Suprapubic skin (tissue), 4 donors: ENCODE data around the gene SORT1. TPM values are rescaled to one million over a fixed set of nuclear protein-coding genes. Genes with fewer than 3 reads are reported as not detected.

Source experiments
- DNase-seq, 2 donors: peaks; one replicate each; pipeline ENCODE4 v3.0.0-alpha.2; 2019; ENCODE audit warnings: low spot score in 2 of 2
- H3K27ac ChIP-seq: fragments of 200-600 bp; sonication (generic); one replicate; pipeline ENCODE4 v1.5.1; 2019
- H3K27me3 ChIP-seq: fragments of 200-600 bp; sonication (generic); one replicate; pipeline ENCODE4 v1.5.1; 2019
- H3K36me3 ChIP-seq: fragments of 200-600 bp; sonication (generic); one replicate; pipeline ENCODE4 v1.5.1; 2019
- H3K4me1 ChIP-seq: fragments of 200-600 bp; sonication (generic); one replicate; pipeline ENCODE4 v1.5.1; 2019
- H3K4me3 ChIP-seq: fragments of 200-600 bp; sonication (generic); one replicate; pipeline ENCODE4 v1.5.1; 2019; ENCODE audit warnings: mild to moderate bottlenecking
- H3K9me3 ChIP-seq: fragments of 200-600 bp; sonication (generic); one replicate; pipeline ENCODE4 v1.5.1; 2019
- EP300 ChIP-seq: sonication (generic); formaldehyde crosslinking; IDR thresholded peaks from one replicate; pipeline ENCODE4 v1.6.1; 2017; ENCODE audit warnings: antibody characterized with exemption
- POLR2A ChIP-seq, 2 donors: fragments of 450-650 bp; IDR thresholded peaks; one replicate each; pipeline ENCODE4 v1.6.1; 2017; ENCODE audit warnings: antibody characterized with exemption in 2 of 2, mild to moderate bottlenecking in 2 of 2, moderate library complexity in 2 of 2
- POLR2AphosphoS5 ChIP-seq, 3 donors: sonication (generic); formaldehyde crosslinking; IDR thresholded peaks; one replicate each; pipeline ENCODE4 v1.6.1; 2017; ENCODE audit warnings: antibody characterized with exemption in 3 of 3
- WGBS: methylation state at CpG from one replicate; pipeline ENCODE4 v1.1.5; 2018; 5-methylcytosine and 5-hydroxymethylcytosine counted together
- total RNA-seq, 4 donors: library from RNA; depleted of rRNA; stranded (reverse); fragments of >200 nt; gene quantifications; one replicate each; pipeline ENCODE4 v1.1.0, GENCODE V29; 2016
- TF ChIP-seq, protein P1 (sequence below), 2 donors: fragments of 200-600 bp in 1 of 2; fragments of 450-650 bp in 1 of 2; sonication (generic) in 1 of 2; IDR thresholded peaks; one replicate each; pipeline ENCODE4 v1.5.1; 2016 to 2019; ENCODE audit warnings: antibody characterized with exemption in 2 of 2, mild to moderate bottlenecking in 1 of 2, moderate library complexity in 1 of 2

SORT1 gene
- total RNA-seq, 4 donors from 2014 or later: 27.8 to 52.7 (median 34.5) TPM

DNA sequence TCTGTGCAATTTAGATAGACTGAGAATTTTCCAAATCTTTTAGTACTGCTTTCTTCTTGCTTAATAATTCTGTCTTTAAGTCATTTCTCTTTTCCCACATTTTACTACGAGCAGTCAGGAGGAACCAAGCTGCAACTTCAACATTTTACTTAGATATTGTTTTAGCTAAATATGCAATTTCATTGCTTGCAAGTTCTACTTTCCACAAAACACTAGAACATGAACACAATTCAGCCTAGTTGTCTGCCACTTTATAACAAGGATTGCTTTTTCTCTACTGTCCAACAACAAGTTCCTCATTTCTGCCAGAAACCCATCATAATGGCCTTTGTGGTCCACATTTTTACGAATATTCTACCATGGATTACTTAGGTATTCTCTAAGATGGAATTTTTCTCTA, 36.6 kb downstream of the SORT1 start:
- Histone ChIP-seq H3K27ac (no peak overlapping the region), H3K36me3 (no peaks in the 10 kb centered on the region), H3K4me3 (no peak overlapping the region), H3K9me3 (no peaks in the 10 kb centered on the region), H3K27me3 (no peaks in the 10 kb centered on the region), H3K4me1 (no peaks in the 10 kb centered on the region)
- 83% methylated on average over 2 of the region's 2 CpGs for WGBS
- TF ChIP-seq POLR2A (IDR thresholded peaks at IDR 0.05) (no peak), EP300 (no peak), POLR2AphosphoS5 (IDR thresholded peaks at IDR 0.05) (no peak)
- TF ChIP-seq, protein P1, sequence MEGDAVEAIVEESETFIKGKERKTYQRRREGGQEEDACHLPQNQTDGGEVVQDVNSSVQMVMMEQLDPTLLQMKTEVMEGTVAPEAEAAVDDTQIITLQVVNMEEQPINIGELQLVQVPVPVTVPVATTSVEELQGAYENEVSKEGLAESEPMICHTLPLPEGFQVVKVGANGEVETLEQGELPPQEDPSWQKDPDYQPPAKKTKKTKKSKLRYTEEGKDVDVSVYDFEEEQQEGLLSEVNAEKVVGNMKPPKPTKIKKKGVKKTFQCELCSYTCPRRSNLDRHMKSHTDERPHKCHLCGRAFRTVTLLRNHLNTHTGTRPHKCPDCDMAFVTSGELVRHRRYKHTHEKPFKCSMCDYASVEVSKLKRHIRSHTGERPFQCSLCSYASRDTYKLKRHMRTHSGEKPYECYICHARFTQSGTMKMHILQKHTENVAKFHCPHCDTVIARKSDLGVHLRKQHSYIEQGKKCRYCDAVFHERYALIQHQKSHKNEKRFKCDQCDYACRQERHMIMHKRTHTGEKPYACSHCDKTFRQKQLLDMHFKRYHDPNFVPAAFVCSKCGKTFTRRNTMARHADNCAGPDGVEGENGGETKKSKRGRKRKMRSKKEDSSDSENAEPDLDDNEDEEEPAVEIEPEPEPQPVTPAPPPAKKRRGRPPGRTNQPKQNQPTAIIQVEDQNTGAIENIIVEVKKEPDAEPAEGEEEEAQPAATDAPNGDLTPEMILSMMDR (IDR thresholded peaks at IDR 0.05): no peak
- DNase-seq: no peak

DNA sequence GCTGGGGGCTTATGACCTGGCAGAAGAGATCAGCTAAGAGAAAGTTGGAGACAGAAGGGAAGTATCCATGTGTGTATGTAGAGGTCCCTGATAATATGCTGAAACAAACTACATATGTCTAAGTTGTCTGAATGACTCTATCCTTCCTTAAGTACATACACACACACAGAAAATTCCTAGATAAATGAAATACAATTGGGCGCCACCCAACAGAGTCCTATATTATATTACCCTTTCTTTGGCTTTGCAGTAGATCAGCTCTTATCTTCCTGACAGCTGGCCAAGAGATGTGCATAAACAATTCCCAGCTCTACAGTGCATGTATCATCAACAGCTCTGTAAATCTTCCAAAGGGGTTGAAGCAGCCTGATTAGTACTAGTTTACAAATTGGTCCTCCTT, 40.1 kb downstream of the SORT1 start:
- H3K36me3 ChIP-seq: no peaks in the 10 kb centered on the region
- no peak overlapping the region for H3K4me3 ChIP-seq
- H3K4me1 ChIP-seq: no peaks in the 10 kb centered on the region
- 71% methylated on average over 1 of the region's 1 CpG for WGBS
- H3K9me3 ChIP-seq: no peaks in the 10 kb centered on the region
- no peak for DNase-seq
- TF ChIP-seq, protein P1 (IDR thresholded peaks at IDR 0.05): no peak
- TF ChIP-seq EP300: no peak
- no peak for TF ChIP-seq POLR2AphosphoS5 (IDR thresholded peaks at IDR 0.05)
- no peak for TF ChIP-seq POLR2A (IDR thresholded peaks at IDR 0.05)
- H3K27ac ChIP-seq: no peak overlapping the region
- H3K27me3 ChIP-seq: no peaks in the 10 kb centered on the region

DNA sequence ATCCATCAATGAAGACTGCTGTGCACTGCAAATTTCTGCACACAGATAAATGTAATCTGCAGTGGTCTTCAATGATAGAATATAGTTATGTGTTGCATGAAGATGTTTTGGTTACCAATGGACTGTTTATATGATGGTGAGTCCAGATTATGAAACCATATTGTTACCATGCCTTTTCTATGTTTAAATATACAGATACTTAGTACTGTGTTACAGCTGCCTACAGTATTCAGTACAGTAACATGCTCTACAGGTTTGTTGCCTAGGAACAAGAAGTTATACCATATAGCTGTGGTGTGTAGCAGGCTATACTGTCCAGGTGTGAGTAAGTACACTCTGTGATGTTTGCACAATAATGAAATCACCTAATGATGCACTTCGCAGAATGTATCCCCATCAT, 40.8 kb downstream of the SORT1 start:
- Histone ChIP-seq H3K9me3 (no peaks in the 10 kb centered on the region), H3K36me3 (peaks cover 4% of the 10 kb centered on the region), H3K27me3 (no peaks in the 10 kb centered on the region), H3K27ac (no peak overlapping the region), H3K4me3 (no peak overlapping the region), H3K4me1 (no peaks in the 10 kb centered on the region)
- TF ChIP-seq, protein P1 (IDR thresholded peaks at IDR 0.05): no peak
- no peak for DNase-seq
- 94% methylated on average over 1 of the region's 1 CpG for WGBS

DNA sequence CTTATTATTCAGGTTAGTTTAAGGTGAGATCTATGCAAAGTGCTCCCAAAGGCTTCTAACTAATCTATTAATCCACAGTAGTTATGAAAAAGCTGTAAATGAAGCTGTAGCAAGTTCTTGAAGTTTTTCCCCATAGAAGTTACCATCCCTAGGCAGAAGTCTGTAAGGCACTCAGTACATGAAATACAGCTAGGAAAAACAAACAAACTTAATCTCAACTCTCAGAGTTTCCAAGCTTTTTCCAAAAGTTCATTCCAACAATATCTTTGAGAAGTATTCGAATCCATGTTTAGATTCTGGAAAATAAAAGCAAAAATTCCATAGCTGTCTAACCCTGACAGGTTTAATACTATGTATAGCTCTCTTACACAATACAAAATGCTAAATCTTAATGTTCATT, 41.2 kb downstream of the SORT1 start:
- WGBS: 83% methylated on average over 1 of the region's 1 CpG
- Histone ChIP-seq H3K27me3 (no peaks in the 10 kb centered on the region), H3K4me3 (no peak overlapping the region), H3K27ac (no peak overlapping the region), H3K4me1 (no peaks in the 10 kb centered on the region), H3K9me3 (no peaks in the 10 kb centered on the region), H3K36me3 (peaks cover 4% of the 10 kb centered on the region)
- DNase-seq: no peak
- TF ChIP-seq, protein P1 (IDR thresholded peaks at IDR 0.05): no peak
- TF ChIP-seq EP300: no peak
- TF ChIP-seq POLR2AphosphoS5 (IDR thresholded peaks at IDR 0.05): no peak
- TF ChIP-seq POLR2A (IDR thresholded peaks at IDR 0.05): no peak

DNA sequence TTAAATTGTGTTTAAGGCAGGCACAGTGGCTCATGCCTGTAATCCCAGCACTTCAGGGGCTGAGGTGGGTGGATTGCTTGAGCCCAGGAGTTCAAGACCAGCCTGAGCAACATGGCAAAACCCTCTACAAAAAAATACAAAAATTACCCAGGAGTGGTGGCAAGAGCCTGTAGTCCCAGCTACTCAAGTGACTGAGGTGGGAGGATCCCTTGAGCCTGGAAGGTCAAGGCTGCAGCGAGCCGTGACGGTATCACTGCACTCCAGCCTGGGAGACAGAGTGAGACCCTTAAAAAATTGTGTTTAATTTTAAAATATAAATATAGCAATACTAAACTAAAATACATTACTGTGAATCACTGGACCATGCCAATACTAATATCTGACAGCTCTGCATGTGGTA, 42.8 kb downstream of the SORT1 start:
- no peak overlapping the region for H3K27ac ChIP-seq
- no peaks in the 10 kb centered on the region for H3K9me3 ChIP-seq
- 88% methylated on average over 3 of the region's 3 CpGs for WGBS
- H3K36me3 ChIP-seq: peaks cover 16% of the 10 kb centered on the region
- no peaks in the 10 kb centered on the region for H3K4me1 ChIP-seq
- H3K4me3 ChIP-seq: no peak overlapping the region
- TF ChIP-seq EP300 (no peak), POLR2AphosphoS5 (IDR thresholded peaks at IDR 0.05) (no peak), POLR2A (IDR thresholded peaks at IDR 0.05) (no peak)
- TF ChIP-seq, protein P1 (IDR thresholded peaks at IDR 0.05): no peak
- DNase-seq: no peak
- no peaks in the 10 kb centered on the region for H3K27me3 ChIP-seq
